KOPT-K1 (cell line): ENCODE measurements around the gene ERICH4.
A peak's percentile ranks its signal among the peaks of the same experiment; 100 is the strongest.
"Not testable (repeated sequence)": the region's sequence is repeated elsewhere in the genome, so short reads cannot be mapped to it uniquely, and the experiment has no call there.

Source experiments
- H3K27ac ChIP-seq: fragments of 200-600 bp; sonication (generic); 2 replicates; pipeline ENCODE4 v1.5.1; 2016; ENCODE audit warnings: antibody characterized with exemption, mild to moderate bottlenecking, low read depth, low read length; ENCODE audit not compliant: poor library complexity, severe bottlenecking
- H3K36me3 ChIP-seq: fragments of 200-600 bp; sonication (generic); 2 replicates; pipeline ENCODE4 v1.5.1; 2017; ENCODE audit warnings: antibody characterized with exemption, mild to moderate bottlenecking, low read length, moderate library complexity; ENCODE audit not compliant: insufficient read depth
- H3K9me3 ChIP-seq: fragments of 200-600 bp; sonication (generic); 2 replicates; pipeline ENCODE4 v1.5.1; 2017; ENCODE audit warnings: antibody characterized with exemption, low read length, mild to moderate bottlenecking; ENCODE audit not compliant: insufficient read depth, poor library complexity, severe bottlenecking

The ERICH4 gene

DNA sequence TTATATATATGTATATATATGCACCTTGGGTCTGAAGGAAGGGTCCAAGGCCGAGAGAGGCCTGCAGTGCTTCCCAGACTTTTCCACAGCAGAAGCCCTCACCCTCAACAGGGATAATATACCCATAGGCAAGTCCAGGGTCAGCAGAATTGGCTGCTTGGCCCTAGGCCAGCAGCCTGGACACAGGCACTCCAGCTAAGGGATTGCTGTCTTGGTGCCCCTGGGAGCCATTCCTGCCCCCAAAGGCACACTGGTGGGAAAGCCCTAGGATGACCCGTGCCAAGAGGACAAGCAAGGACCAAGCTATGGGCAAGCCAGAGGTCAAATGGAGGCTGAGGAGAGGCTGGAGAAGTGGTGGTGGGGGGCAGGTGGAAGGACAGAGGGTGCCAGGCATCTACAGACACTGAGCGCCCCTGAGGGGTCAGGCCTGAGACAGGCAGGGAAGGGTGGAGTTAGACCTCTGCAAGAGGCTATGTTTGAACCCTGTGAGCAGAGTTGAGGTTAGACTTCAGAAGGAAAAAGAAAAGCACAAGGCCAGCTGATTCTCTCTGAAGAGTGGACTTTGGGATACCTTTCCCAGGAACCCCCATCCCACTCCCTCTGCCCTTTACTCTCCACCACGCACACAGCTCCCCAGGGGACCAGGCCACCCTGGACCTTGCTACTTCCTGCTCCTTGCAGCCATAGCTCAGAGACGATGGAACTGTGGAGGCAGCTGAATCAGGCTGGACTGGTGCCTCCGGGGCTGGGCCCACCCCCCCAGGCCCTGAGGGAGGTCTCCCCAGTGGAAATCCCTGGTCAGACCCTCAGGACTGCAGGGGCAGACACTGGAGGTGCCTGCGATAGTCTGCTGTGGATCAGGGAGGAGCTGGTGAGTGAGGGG lies at the start of gene ERICH4:
ERICH4 (plus strand) TSS at position 684 of the 883 bp plus-strand sequence; CDS start at position 698, 14 bp downstream.
- H3K9me3 ChIP-seq = no peaks in the 10 kb centered on the region
- H3K36me3 ChIP-seq = peaks cover 5% of the 10 kb centered on the region; the same call in 1 of the 2 replicates
- no peak within 1 kb of the TSS for H3K27ac ChIP-seq

GRCh38 chr19:41395355-41395754 lies 47.6 kb upstream of the ERICH4 start:
- Histone ChIP-seq H3K9me3 (no peaks in the 10 kb centered on the region), H3K27ac (no peak overlapping the region), H3K36me3 (peaks cover 35% of the 10 kb centered on the region)

DNA sequence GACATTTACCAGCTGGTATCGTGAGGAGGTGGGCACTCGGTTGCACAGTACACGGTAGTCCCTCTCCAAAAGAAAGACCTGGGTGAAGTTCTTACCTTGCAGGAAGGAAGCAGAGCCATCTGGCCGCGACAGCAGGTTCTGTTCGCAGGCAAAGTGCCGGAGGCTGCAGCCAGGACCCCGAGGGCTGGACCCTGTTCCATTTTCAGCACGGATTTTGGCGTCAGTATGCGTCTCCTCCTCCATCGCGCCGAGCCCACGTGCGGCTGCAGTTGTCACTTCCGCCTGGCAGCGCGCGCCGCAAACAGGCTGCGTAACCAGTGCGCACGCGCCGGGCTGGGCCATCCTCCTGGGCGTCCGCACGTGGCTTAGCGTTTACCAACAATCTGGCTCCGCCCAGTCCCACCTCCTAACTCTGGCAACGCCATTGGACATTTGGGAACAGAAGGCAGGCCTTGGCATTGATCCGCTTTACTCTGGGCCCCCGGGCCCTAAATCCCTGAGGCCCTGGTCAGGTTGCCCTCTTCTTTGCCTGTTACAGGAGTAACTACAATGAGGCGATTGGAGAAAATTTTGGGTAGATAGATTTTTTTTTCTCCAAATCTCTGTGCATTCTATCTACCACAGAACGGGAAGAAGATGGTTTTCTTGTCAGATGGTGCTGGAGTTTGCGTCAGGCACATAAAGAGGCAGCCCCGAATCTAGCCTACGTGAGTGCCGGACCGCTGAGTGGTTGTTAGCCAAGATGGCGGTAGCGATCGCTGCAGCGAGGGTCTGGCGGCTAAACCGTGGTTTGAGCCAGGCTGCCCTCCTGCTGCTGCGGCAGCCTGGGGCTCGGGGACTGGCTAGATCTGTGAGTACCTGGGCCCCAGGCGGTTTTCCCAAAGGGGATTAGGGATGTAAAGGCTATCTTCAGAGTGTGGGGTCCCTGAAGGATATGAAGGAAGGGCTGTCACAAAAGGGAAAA lies 45.6 kb upstream of the ERICH4 start, which contains the start of the genes BCKDHA and EXOSC5:
BCKDHA (plus strand) TSS at position 733 of the 964 bp plus-strand sequence; CDS start at position 743, 10 bp downstream.
EXOSC5 (minus strand) TSS at position 274 of the 964 bp plus-strand sequence; CDS start at position 243, 31 bp downstream.
- Histone ChIP-seq H3K36me3 (peaks cover 17% of the 10 kb centered on the region; the same call in 1 of the 2 replicates), H3K27ac (peak within 1 kb of the TSS; percentile 94), H3K9me3 (no peaks in the 10 kb centered on the region)

GRCh38 chr19:41398050-41398418 lies 44.9 kb upstream of the ERICH4 start:
- Histone ChIP-seq H3K36me3 (peaks cover 11% of the 10 kb centered on the region; the same call in 1 of the 2 replicates), H3K9me3 (no peaks in the 10 kb centered on the region), H3K27ac (peak overlapping the region; percentile 94)

GRCh38 chr19:41398598-41398997 lies 44.4 kb upstream of the ERICH4 start:
- Histone ChIP-seq H3K27ac (peak overlapping the region; percentile 94), H3K36me3 (peaks cover 6% of the 10 kb centered on the region; the same call in 1 of the 2 replicates), H3K9me3 (no peaks in the 10 kb centered on the region)

- Histone ChIP-seq H3K36me3 (peaks cover under 1% of the 10 kb centered on the region; the same call in 1 of the 2 replicates), H3K27ac (no peak overlapping the region), H3K9me3 (no peaks in the 10 kb centered on the region)
These were observed 43.9 kb upstream of the ERICH4 start for GRCh38 chr19:41399091-41399490.

DNA sequence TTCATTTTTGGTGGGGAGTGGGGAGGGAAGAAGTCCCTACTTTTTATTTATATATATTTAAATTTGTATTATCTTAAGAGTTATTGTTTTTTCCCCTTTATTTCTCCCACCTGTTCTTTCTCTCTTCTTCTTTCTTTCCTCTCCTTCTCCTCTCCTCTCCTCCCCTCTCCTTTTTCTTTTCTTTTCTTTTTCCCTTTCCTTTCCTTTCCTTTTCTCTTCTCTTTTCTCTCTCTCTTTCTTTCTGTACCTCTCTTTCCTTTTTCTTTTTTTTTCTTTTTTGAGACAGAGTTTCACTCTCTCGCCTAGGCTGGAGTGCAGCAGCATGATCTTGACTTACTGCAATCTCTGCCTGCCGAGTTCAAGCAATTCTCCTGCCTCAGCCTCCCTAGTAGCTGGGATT lies 43.4 kb upstream of the ERICH4 start:
- Histone ChIP-seq H3K36me3 (no peaks in the 10 kb centered on the region; the same call in 1 of the 2 replicates), H3K27ac (no peak overlapping the region), H3K9me3 (no peaks in the 10 kb centered on the region)

GRCh38 chr19:41401483-41401882 lies 41.5 kb upstream of the ERICH4 start:
- no peak overlapping the region for H3K27ac ChIP-seq
- no peaks in the 10 kb centered on the region; the same call in 1 of the 2 replicates for H3K36me3 ChIP-seq
- H3K9me3 ChIP-seq = no peaks in the 10 kb centered on the region

DNA sequence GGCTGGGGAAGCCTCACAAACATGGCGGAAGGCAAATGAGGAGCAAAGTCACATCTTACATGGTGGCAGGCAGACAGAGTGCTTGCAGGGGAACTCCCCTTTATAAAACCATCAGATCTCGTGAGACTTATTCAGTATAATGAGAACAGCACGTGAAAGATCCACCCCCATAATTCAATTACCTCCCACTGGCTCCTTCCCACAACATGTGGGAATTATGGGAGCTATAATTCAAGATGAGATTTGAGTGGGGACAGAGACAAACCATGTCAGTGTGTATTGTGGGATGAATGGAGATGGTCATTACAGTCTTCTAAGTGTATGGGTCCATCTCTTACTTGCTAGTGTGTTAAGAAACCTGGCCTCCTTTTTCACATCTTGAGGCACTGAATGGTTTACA lies 40.9 kb upstream of the ERICH4 start:
- H3K36me3 ChIP-seq = no peaks in the 10 kb centered on the region; the same call in 1 of the 2 replicates
- no peaks in the 10 kb centered on the region for H3K9me3 ChIP-seq
- no peak overlapping the region for H3K27ac ChIP-seq

DNA sequence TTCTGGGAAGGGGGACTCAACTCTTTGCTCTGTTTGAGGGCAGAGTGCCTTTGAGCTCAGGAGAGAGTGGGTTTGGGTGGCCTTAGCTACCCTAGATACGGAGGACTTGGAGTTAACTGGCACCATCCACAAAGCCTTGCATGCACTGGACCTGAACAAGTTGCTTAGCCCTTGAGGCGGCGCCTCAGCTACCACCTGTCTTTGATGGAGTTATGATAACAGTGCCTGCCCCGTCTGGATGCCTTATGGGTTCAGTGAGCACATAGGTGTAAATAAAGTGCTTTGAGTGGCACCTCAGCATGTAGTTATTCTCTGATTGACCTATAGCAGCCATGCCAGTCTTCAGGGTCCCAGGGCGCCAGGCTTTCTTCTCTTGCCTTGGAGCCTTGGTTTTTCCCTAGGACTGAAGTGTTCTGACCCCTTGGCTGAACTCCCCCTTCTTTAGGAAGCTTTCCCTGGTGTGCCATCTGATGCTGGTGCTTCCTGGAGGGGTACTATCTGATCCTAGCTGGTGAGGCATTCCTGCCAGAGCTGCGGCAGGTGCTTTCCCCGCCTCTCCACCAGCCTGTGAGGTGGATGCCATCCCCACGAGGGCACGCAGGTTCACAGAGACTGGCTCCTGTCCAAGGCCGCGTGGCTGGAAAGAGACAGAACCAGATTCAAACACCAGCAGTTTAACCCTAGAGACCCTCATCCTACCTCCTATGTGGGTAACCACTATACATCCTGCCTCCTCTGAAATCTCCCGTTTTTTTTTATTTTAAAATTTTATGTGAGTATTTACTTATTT lies 39.6 kb upstream of the ERICH4 start:
- H3K27ac ChIP-seq = no peak overlapping the region
- H3K36me3 ChIP-seq = no peaks in the 10 kb centered on the region; the same call in 1 of the 2 replicates
- no peaks in the 10 kb centered on the region for H3K9me3 ChIP-seq

DNA sequence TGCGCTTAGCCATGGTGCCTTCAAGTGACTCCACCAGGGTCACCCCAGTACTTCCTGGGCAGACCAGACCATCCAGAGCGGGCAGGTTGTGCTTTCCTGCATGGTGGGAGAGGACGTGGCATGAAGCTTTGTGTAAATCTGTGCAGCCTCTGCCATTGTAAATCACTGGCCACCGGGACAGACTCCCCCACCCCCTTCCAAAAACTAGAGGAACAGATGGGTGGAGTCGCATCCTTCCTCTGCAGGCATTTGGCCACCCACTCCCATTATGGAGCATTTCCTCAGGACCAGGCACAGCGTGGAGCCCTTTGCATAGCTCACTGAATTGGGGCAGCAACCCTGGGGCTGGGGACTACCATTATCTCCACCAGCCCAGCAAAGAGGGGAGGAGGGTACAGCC lies 37.2 kb upstream of the ERICH4 start:
- Histone ChIP-seq H3K27ac (no peak overlapping the region), H3K36me3 (no peaks in the 10 kb centered on the region; the same call in 1 of the 2 replicates), H3K9me3 (no peaks in the 10 kb centered on the region)

- peaks cover 6% of the 10 kb centered on the region; the same call in 1 of the 2 replicates for H3K36me3 ChIP-seq
- no peaks in the 10 kb centered on the region for H3K9me3 ChIP-seq
- no peak overlapping the region for H3K27ac ChIP-seq
These were observed 35.7 kb upstream of the ERICH4 start for GRCh38 chr19:41407271-41407670.

DNA sequence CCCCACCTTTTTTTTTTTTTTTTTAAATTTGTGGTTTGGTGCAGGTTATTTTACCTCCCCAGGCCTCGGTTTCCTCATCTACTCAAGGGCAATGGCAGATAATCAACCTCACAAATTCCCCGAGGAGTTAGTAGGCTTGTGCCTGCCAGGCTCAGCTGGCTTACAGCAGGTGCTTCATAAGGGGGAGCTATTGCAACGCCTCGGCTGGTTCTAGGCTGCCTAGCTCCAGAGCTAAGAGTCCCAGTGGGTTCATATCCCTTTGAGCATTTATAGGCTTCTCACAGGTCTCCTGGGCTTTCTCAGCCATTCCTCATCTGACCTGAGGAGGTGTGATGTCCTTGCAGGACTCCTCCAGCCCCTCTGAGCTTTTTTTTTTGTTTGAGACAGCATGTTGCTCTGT lies 34.7 kb upstream of the ERICH4 start:
- peaks cover 6% of the 10 kb centered on the region; the same call in 1 of the 2 replicates for H3K36me3 ChIP-seq
- H3K27ac ChIP-seq = no peak overlapping the region
- no peaks in the 10 kb centered on the region for H3K9me3 ChIP-seq

- not testable (repeated sequence) for H3K27ac ChIP-seq, H3K9me3 ChIP-seq
- peaks cover 10% of the 10 kb centered on the region; the same call in 1 of the 2 replicates for H3K36me3 ChIP-seq
These were observed 34.1 kb upstream of the ERICH4 start for GRCh38 chr19:41408846-41409245.
